HepG2 (cell line): ENCODE results near the gene ID3. TPM values are rescaled to one million over a fixed set of nuclear protein-coding genes. Genes with fewer than 3 reads are reported as not detected.

Experiments
- ARNT2 ChIP-seq: sonication (generic); formaldehyde crosslinking; IDR thresholded peaks from 2 replicates; pipeline ENCODE4 v1.8.0; 2022; ENCODE audit warnings: mild to moderate bottlenecking, low read depth, missing genetic modification reagents, moderate library complexity
- ATF7 ChIP-seq, 2 experiments: fragments of 450-650 bp in 1 of 2; sonication (generic) in 1 of 2; formaldehyde crosslinking in 1 of 2; IDR thresholded peaks; 2 replicates each; pipeline versions ENCODE4 v1.4.0 to v1.6.1; 2016 to 2020; ENCODE audit warnings: antibody characterized with exemption in 1 of 2, mild to moderate bottlenecking in 1 of 2, missing genetic modification reagents in 1 of 2
- CSRNP1 ChIP-seq: sonication (generic); formaldehyde crosslinking; IDR thresholded peaks from 2 replicates; pipeline ENCODE4 v1.8.1; 2023; ENCODE audit warnings: mild to moderate bottlenecking, missing genetic modification reagents
- GABPA ChIP-seq, 2 experiments: IDR thresholded peaks; 2 replicates each; pipeline ENCODE4 v1.6.1; 2011 to 2016; ENCODE audit warnings: low read depth in 2 of 2, low read length in 1 of 2, missing biosample characterization in 1 of 2, missing genetic modification characterization in 1 of 2
- HDAC2 ChIP-seq: sonication (generic); formaldehyde crosslinking; IDR thresholded peaks from 2 replicates; pipeline ENCODE4 v1.4.0; 2020; ENCODE audit warnings: missing genetic modification reagents
- HOXA5 ChIP-seq: sonication (generic); formaldehyde crosslinking; IDR thresholded peaks from 2 replicates; pipeline ENCODE4 v1.4.0; 2020; ENCODE audit warnings: missing genetic modification reagents
- HOXA9 ChIP-seq: sonication (generic); formaldehyde crosslinking; IDR thresholded peaks from 2 replicates; pipeline ENCODE4 v1.8.1; 2022; ENCODE audit warnings: missing genetic modification reagents, mild to moderate bottlenecking, moderate library complexity, borderline replicate concordance
- ISX ChIP-seq: sonication (generic); formaldehyde crosslinking; conservative IDR thresholded peaks from 2 replicates; pipeline ENCODE4 v1.5.0; 2020; ENCODE audit warnings: missing genetic modification reagents
- MTA3 ChIP-seq: sonication (generic); formaldehyde crosslinking; IDR thresholded peaks from 2 replicates; pipeline ENCODE4 v1.4.0; 2020; ENCODE audit warnings: missing genetic modification reagents
- POLR2G ChIP-seq: fragments of 200-400 bp; formaldehyde crosslinking; IDR thresholded peaks from 2 replicates; pipeline ENCODE4 v1.6.1; 2018; ENCODE audit warnings: mild to moderate bottlenecking, low read depth, low read length, moderate library complexity
- SIN3A ChIP-seq: IDR thresholded peaks from 2 replicates; pipeline ENCODE4 v1.6.1; 2011; ENCODE audit warnings: low read depth, mild to moderate bottlenecking, control low read depth, low read length, borderline replicate concordance
- TGIF2 ChIP-seq: IDR thresholded peaks from 2 replicates; pipeline ENCODE4 v1.6.1; 2016; ENCODE audit warnings: control low read depth, missing compliant biosample characterization
- TOE1 ChIP-seq: sonication (generic); formaldehyde crosslinking; IDR thresholded peaks from 2 replicates; pipeline ENCODE4 v1.4.0; 2020; ENCODE audit warnings: mild to moderate bottlenecking, missing genetic modification reagents
- ZBTB3 ChIP-seq: sonication (generic); formaldehyde crosslinking; IDR thresholded peaks from 2 replicates; pipeline ENCODE4 v1.4.0; 2020; ENCODE audit warnings: low read depth, mild to moderate bottlenecking, moderate library complexity, missing genetic modification reagents, borderline replicate concordance
- ZBTB38 ChIP-seq: sonication (generic); formaldehyde crosslinking; IDR thresholded peaks from 2 replicates; pipeline ENCODE4 v1.5.1; 2020; ENCODE audit warnings: mild to moderate bottlenecking, missing genetic modification reagents
- ZNF124 ChIP-seq: sonication (generic); formaldehyde crosslinking; IDR thresholded peaks from 2 replicates; pipeline ENCODE4 v1.4.0; 2020; ENCODE audit warnings: missing genetic modification reagents
- ZNF30 ChIP-seq: sonication (generic); formaldehyde crosslinking; IDR thresholded peaks from 2 replicates; pipeline ENCODE4 v1.5.0; 2020; ENCODE audit warnings: mild to moderate bottlenecking, missing genetic modification reagents
- ZNF354B ChIP-seq: sonication (generic); formaldehyde crosslinking; IDR thresholded peaks from 2 replicates; pipeline ENCODE4 v1.8.0; 2022; ENCODE audit warnings: mild to moderate bottlenecking, missing genetic modification reagents
- ZNF501 ChIP-seq: sonication (generic); formaldehyde crosslinking; IDR thresholded peaks from 2 replicates; pipeline ENCODE4 v1.5.1; 2020; ENCODE audit warnings: mild to moderate bottlenecking, moderate library complexity, missing genetic modification reagents
- ZNF558 ChIP-seq: sonication (generic); formaldehyde crosslinking; IDR thresholded peaks from 2 replicates; pipeline ENCODE4 v1.9.0; 2022; ENCODE audit warnings: mild to moderate bottlenecking, missing genetic modification reagents, borderline replicate concordance
- polyA plus RNA-seq, 8 experiments: library from polyadenylated mRNA; depleted of rRNA in 3 of 8; stranded (reverse) in 7 of 8; unstranded in 1 of 8; fragments of >200 nt; fragmentation: Illumina TruSeq in 4 of 8; extraction: Trizol in 4 of 8; gene quantifications; 2 replicates each; pipeline versions ENCODE4 v1.2.1 to v1.2.3, GENCODE V29; 2011 to 2016; ENCODE audit warnings: low read depth in 4 of 8, missing spikeins in 1 of 8, mixed read lengths in 1 of 8; ENCODE audit not compliant: insufficient read depth in 1 of 8
- total RNA-seq, 5 experiments: library from RNA; depleted of rRNA; stranded (reverse); fragments of >200 nt; fragmentation: Illumina TruSeq; extraction: Trizol; gene quantifications; 2 replicates each; pipeline ENCODE4 v1.2.3, GENCODE V29; 2016; ENCODE audit warnings: low read depth in 1 of 5
- TF ChIP-seq, protein P1 (sequence below): sonication (generic); formaldehyde crosslinking; IDR thresholded peaks from 2 replicates; pipeline ENCODE4 v1.4.0; 2020; ENCODE audit warnings: missing genetic modification reagents, borderline replicate concordance
- TF ChIP-seq, protein P2 (sequence below): sonication (generic); formaldehyde crosslinking; conservative IDR thresholded peaks from 2 replicates; pipeline ENCODE4 v1.4.0; 2020; ENCODE audit warnings: mild to moderate bottlenecking, missing genetic modification reagents, moderate library complexity

Gene ID3
- total and polyA plus RNA-seq, 2 of the 13 experiments (the other 11 are each of a cell fraction or from before 2014, with no cell fraction given): 64.8 to 115 TPM

DNA sequence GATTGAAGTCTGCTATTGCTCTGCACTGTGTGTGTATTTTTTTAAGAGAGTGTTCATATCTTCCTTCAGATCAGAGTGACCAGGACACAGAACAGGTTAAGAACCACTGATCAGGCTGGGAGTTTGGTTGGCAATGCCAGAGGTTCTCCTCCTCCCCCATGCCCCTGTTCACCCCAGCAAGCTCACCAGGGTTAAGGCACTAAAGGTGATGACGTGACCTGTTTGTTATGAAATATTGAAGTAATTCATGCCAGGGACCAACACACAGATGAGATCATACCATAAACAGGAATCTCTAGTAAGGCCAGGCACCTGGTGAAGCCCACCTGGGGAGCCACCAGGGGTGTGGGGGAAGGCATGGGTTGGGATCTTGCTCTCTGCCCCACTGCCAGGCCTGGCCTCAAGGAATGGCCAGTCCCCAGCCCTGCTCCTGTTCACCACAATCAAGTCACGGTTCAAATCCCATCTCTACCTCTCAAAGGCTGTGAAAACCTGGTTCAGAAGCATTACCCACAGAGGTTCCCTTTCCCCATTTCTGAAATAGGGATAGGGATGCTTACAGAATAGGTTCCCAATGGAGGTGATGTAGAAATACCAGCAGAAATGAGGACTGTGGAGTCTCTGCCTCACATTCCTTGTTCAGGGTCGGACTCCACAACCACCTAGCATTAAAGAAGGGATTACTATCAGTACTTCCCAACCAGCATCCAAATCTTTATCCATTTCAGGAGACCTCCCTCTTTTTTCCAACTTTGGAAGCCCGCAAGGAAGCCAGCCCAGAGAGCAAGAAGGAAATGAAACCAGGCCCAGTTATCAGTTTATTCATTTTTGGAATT, 2.4 kb downstream of the ID3 start (continued):
- TF ChIP-seq ZNF354B (CRISPR knock-in tag): no peak
- TF ChIP-seq ZNF124 (CRISPR knock-in tag): no peak
- no peak for TF ChIP-seq ZNF30
- TF ChIP-seq HOXA9 (CRISPR knock-in tag): no peak
- no peak for TF ChIP-seq TOE1 (CRISPR knock-in tag)
- TF ChIP-seq ZBTB3 (CRISPR knock-in tag): 0 out of 2 replicates have a peak, but pooled peaks have one; percentile 52
- no peak for TF ChIP-seq ARNT2
- TF ChIP-seq SIN3A: 0 out of 2 replicates have a peak, but pooled peaks have one; percentile 9
- no peak for TF ChIP-seq ZBTB38 (CRISPR knock-in tag)
- no peak for TF ChIP-seq MTA3 (CRISPR knock-in tag)
- peak; percentile 36; the same call in 1 of the 2 replicates for TF ChIP-seq ZNF501 (CRISPR knock-in tag)
- TF ChIP-seq TGIF2 (CRISPR knock-in tag): no peak
- TF ChIP-seq GABPA (IDR thresholded peaks at IDR 0.05; ENCODE audit: low read depth, low read length): no peak
- no peak for TF ChIP-seq GABPA (CRISPR knock-in tag; IDR thresholded peaks at IDR 0.05; ENCODE audit: low read depth)
- no peak for TF ChIP-seq HDAC2 (CRISPR knock-in tag)
- TF ChIP-seq POLR2G: peak; percentile 66
- TF ChIP-seq ATF7 (IDR thresholded peaks at IDR 0.05): peak; percentile 58
- TF ChIP-seq ATF7 (CRISPR knock-in tag; IDR thresholded peaks at IDR 0.05): no peak; the same call in 1 of the 2 replicates
- no peak for TF ChIP-seq CSRNP1
- TF ChIP-seq, protein P1, sequence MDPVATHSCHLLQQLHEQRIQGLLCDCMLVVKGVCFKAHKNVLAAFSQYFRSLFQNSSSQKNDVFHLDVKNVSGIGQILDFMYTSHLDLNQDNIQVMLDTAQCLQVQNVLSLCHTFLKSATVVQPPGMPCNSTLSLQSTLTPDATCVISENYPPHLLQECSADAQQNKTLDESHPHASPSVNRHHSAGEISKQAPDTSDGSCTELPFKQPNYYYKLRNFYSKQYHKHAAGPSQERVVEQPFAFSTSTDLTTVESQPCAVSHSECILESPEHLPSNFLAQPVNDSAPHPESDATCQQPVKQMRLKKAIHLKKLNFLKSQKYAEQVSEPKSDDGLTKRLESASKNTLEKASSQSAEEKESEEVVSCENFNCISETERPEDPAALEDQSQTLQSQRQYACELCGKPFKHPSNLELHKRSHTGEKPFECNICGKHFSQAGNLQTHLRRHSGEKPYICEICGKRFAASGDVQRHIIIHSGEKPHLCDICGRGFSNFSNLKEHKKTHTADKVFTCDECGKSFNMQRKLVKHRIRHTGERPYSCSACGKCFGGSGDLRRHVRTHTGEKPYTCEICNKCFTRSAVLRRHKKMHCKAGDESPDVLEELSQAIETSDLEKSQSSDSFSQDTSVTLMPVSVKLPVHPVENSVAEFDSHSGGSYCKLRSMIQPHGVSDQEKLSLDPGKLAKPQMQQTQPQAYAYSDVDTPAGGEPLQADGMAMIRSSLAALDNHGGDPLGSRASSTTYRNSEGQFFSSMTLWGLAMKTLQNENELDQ (CRISPR knock-in tag): no peak
- TF ChIP-seq, protein P2, sequence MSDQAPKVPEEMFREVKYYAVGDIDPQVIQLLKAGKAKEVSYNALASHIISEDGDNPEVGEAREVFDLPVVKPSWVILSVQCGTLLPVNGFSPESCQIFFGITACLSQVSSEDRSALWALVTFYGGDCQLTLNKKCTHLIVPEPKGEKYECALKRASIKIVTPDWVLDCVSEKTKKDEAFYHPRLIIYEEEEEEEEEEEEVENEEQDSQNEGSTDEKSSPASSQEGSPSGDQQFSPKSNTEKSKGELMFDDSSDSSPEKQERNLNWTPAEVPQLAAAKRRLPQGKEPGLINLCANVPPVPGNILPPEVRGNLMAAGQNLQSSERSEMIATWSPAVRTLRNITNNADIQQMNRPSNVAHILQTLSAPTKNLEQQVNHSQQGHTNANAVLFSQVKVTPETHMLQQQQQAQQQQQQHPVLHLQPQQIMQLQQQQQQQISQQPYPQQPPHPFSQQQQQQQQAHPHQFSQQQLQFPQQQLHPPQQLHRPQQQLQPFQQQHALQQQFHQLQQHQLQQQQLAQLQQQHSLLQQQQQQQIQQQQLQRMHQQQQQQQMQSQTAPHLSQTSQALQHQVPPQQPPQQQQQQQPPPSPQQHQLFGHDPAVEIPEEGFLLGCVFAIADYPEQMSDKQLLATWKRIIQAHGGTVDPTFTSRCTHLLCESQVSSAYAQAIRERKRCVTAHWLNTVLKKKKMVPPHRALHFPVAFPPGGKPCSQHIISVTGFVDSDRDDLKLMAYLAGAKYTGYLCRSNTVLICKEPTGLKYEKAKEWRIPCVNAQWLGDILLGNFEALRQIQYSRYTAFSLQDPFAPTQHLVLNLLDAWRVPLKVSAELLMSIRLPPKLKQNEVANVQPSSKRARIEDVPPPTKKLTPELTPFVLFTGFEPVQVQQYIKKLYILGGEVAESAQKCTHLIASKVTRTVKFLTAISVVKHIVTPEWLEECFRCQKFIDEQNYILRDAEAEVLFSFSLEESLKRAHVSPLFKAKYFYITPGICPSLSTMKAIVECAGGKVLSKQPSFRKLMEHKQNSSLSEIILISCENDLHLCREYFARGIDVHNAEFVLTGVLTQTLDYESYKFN: 0 out of 2 replicates have a peak, but pooled peaks have one; percentile 7
- no peak for TF ChIP-seq ISX
- no peak for TF ChIP-seq ZNF558
- no peak for TF ChIP-seq HOXA5 (CRISPR knock-in tag)
